HFFc6 (cell line): ENCODE measurements around the gene FNDC3B. TPM values are rescaled to one million over a fixed set of nuclear protein-coding genes. Genes with fewer than 3 reads are reported as not detected.
A peak's percentile ranks its signal among the peaks of the same experiment; 100 is the strongest.

ENCODE experiments used
- DNase-seq: peaks from one replicate; pipeline ENCODE4 v3.0.0-alpha.2; 2018
- H3K27ac Mint-ChIP-seq: 2 replicates; pipeline ENCODE4 v1.8.0; 2020; ENCODE audit warnings: mild to moderate bottlenecking, mixed read lengths
- H3K27me3 Mint-ChIP-seq: 2 replicates; pipeline ENCODE4 v1.8.0; 2021; ENCODE audit warnings: mild to moderate bottlenecking, moderate library complexity, mixed read lengths; ENCODE audit not compliant: insufficient read depth
- H3K36me3 Mint-ChIP-seq: 2 replicates; pipeline ENCODE4 v1.8.0; 2021; ENCODE audit warnings: low read depth, mixed read lengths
- H3K4me1 Mint-ChIP-seq: 2 replicates; pipeline ENCODE4 v1.8.0; 2020; ENCODE audit warnings: low read depth, mixed read lengths
- H3K4me3 Mint-ChIP-seq: 2 replicates; pipeline ENCODE4 v1.8.0; 2020; ENCODE audit warnings: mild to moderate bottlenecking, moderate library complexity, mixed read lengths
- H3K9me3 Mint-ChIP-seq: 2 replicates; pipeline ENCODE4 v1.8.0; 2020; ENCODE audit warnings: mild to moderate bottlenecking, mixed read lengths
- CTCF ChIP-seq: fragments of 200-600 bp; sonication (generic); IDR thresholded peaks from 2 replicates; pipeline ENCODE4 v1.5.0; 2021; ENCODE audit warnings: antibody characterized with exemption, mild to moderate bottlenecking
- total RNA-seq, 6 experiments: library from RNA; stranded (reverse); fragmentation: NEBNext Ultra II Directional; extraction: Animal tissue kit (Norgen Biotek cat#: 25700); gene quantifications; 2 replicates in 1 of 6; 3 replicates in 5 of 6; pipeline ENCODE4 v1.2.3, GENCODE V29; 2021

Gene FNDC3B
- total RNA-seq, 6 experiments from 2014 or later: 133 to 192 (median 155) TPM

GRCh38 chr3:172224560-172225214 is 185.3 kb downstream of the FNDC3B start:
- H3K4me3 Mint-ChIP-seq: peak overlapping the region; percentile 41
- no peaks in the 10 kb centered on the region for H3K9me3 Mint-ChIP-seq
- no peak for TF ChIP-seq CTCF
- no peaks in the 10 kb centered on the region for H3K27me3 Mint-ChIP-seq
- peaks cover 73% of the 10 kb centered on the region for H3K4me1 Mint-ChIP-seq
- peaks cover 39% of the 10 kb centered on the region for H3K36me3 Mint-ChIP-seq
- H3K27ac Mint-ChIP-seq: peak overlapping the region; percentile 49
- no peak for DNase-seq

- no peak overlapping the region for H3K4me3 Mint-ChIP-seq
- peaks cover 39% of the 10 kb centered on the region for H3K36me3 Mint-ChIP-seq
- H3K27me3 Mint-ChIP-seq: no peaks in the 10 kb centered on the region
- H3K27ac Mint-ChIP-seq: no peak overlapping the region
- no peaks in the 10 kb centered on the region for H3K9me3 Mint-ChIP-seq
- TF ChIP-seq CTCF: no peak
- peaks cover 67% of the 10 kb centered on the region for H3K4me1 Mint-ChIP-seq
- DNase-seq: no peak
These were observed 185.9 kb downstream of the FNDC3B start for GRCh38 chr3:172225215-172225707.

- Mint-ChIP-seq H3K9me3 (no peaks in the 10 kb centered on the region), H3K4me1 (peaks cover 51% of the 10 kb centered on the region), H3K36me3 (peaks cover 47% of the 10 kb centered on the region), H3K27me3 (no peaks in the 10 kb centered on the region), H3K4me3 (no peak overlapping the region), H3K27ac (no peak overlapping the region)
- no peak for DNase-seq
- TF ChIP-seq CTCF: no peak
These were observed 187.5 kb downstream of the FNDC3B start for GRCh38 chr3:172226831-172227230.

GRCh38 chr3:172227340-172228035 is 188.1 kb downstream of the FNDC3B start:
- H3K27ac Mint-ChIP-seq: no peak overlapping the region

GRCh38 chr3:172228036-172228415 is 188.6 kb downstream of the FNDC3B start:
- H3K4me1 Mint-ChIP-seq: peaks cover 39% of the 10 kb centered on the region
- H3K4me3 Mint-ChIP-seq: no peak overlapping the region
- TF ChIP-seq CTCF: no peak
- no peak overlapping the region for H3K27ac Mint-ChIP-seq
- DNase-seq: no peak
- H3K9me3 Mint-ChIP-seq: no peaks in the 10 kb centered on the region
- H3K36me3 Mint-ChIP-seq: peaks cover 47% of the 10 kb centered on the region
- H3K27me3 Mint-ChIP-seq: no peaks in the 10 kb centered on the region

More at GRCh38 chr3:172227340-172228035, 188.1 kb downstream of the FNDC3B start:
- Mint-ChIP-seq H3K4me3 (no peak overlapping the region), H3K36me3 (peaks cover 47% of the 10 kb centered on the region), H3K27me3 (no peaks in the 10 kb centered on the region), H3K9me3 (no peaks in the 10 kb centered on the region), H3K4me1 (peaks cover 45% of the 10 kb centered on the region)
- no peak for TF ChIP-seq CTCF
- DNase-seq: no peak
